OCI-LY1 (cell line): Measurements from ENCODE around the gene SERPINA6.

Source experiments
- CTCF ChIP-seq: fragments of 200-600 bp; sonication (generic), shearing (Covaris generic); IDR thresholded peaks from 2 replicates; pipeline ENCODE4 v1.5.1; 2017; ENCODE audit warnings: mild to moderate bottlenecking, antibody characterized with exemption, low read length, moderate library complexity, mixed read lengths
- EZH2 ChIP-seq: fragments of 200-600 bp; sonication (generic), shearing (Covaris generic); IDR thresholded peaks from 2 replicates; pipeline ENCODE4 v1.8.0; 2017; ENCODE audit warnings: borderline replicate concordance, mixed run types, mild to moderate bottlenecking, antibody characterized with exemption, low read length, moderate library complexity, mixed read lengths

- no peak for TF ChIP-seq CTCF
- TF ChIP-seq EZH2: no peak
Observed at GRCh38 chr14:94345344-94346064, 22.4 kb upstream of the SERPINA6 start.
